K562 (cell line): ENCODE results near the gene ALPK1. TPM values are rescaled to one million over a fixed set of nuclear protein-coding genes. Genes with fewer than 3 reads are reported as not detected.

Experiments
- ATAC-seq: fragments of 200-7000 bp; cut with Tn5 transposase; 3 replicates; pipeline ENCODE4 v1.9.1; 2020; ENCODE audit warnings: moderate library complexity
- BruUV-seq: library from RNA; stranded (reverse); fragments of 400-500 nt; replicated peaks from 2 replicates; lab custom pipeline; 2021; lab: Mats Ljungman, UMichigan
- CTCF ChIA-PET: fragments of 300-600 bp; formaldehyde crosslinking; extraction: SDS; loops from one replicate; lab custom pipeline; 2021; ENCODE audit warnings: low intra/inter-chr PET ratio; lab: Yijun Ruan, JAX
- POLR2A ChIA-PET: fragments of 300-600, 350-650 bp; sonication (Branson Sonifier 250); formaldehyde crosslinking; extraction: SDS; loops from one replicate; lab custom pipeline; 2021; ENCODE audit warnings: antibody characterized with exemption, inconsistent platforms; lab: Yijun Ruan, JAX
- DNase-seq, 4 experiments: peaks; one replicate each; pipeline versions ENCODE4 v3.0.0 to v3.0.0-alpha.2; 2011 to 2018; ENCODE audit warnings: low spot score in 3 of 4, mixed read lengths in 3 of 4; ENCODE audit errors: extremely low read depth in 1 of 4
- FAIRE-seq: peaks from 2 replicates; lab custom pipeline; 2011; peaks lifted over from hg19 to GRCh38; lab: Jason Lieb, UNC
- H2AFZ ChIP-seq: 2 replicates; pipeline ENCODE4 v1.6.0; 2011; ENCODE audit warnings: low read depth, low read length, control low read depth, inconsistent platforms
- H3K27ac ChIP-seq: fragments of 200-600 bp; 3 replicates; pipeline ENCODE4 v1.8.0; 2011; ENCODE audit warnings: low read depth, mild to moderate bottlenecking, control low read depth, inconsistent platforms, low read length, moderate library complexity, mixed read lengths; ENCODE audit errors: extremely low read depth
- H3K27me3 ChIP-seq, 2 experiments: fragments of 300-600 bp in 1 of 2; 2 replicates in 1 of 2; 3 replicates in 1 of 2; pipeline versions ENCODE4 v1.6.0 to v1.8.0; 2011; ENCODE audit warnings: inconsistent platforms in 2 of 2, low read length in 2 of 2, mild to moderate bottlenecking in 1 of 2, mixed read lengths in 1 of 2, moderate library complexity in 1 of 2; ENCODE audit not compliant: control insufficient read depth in 2 of 2, insufficient read depth in 2 of 2
- H3K36me3 ChIP-seq: fragments of 300-600 bp; 3 replicates; pipeline ENCODE4 v1.8.0; 2011; ENCODE audit warnings: mild to moderate bottlenecking, low read length, inconsistent platforms; ENCODE audit not compliant: control insufficient read depth, insufficient read depth
- H3K4me1 ChIP-seq, 2 experiments: fragments of 200-600 bp in 1 of 2; replicated peaks in 1 of 2; 2 replicates in 1 of 2; 3 replicates in 1 of 2; pipeline versions ENCODE4 v1.5.1 to v1.8.0; 2011; ENCODE audit warnings: inconsistent platforms in 2 of 2, low read length in 2 of 2, mild to moderate bottlenecking in 1 of 2, mixed read lengths in 1 of 2, moderate library complexity in 1 of 2; ENCODE audit not compliant: control insufficient read depth in 2 of 2, insufficient read depth in 2 of 2
- H3K4me2 ChIP-seq: 2 replicates; pipeline ENCODE4 v1.6.1; 2011; ENCODE audit warnings: low read length, control low read depth, inconsistent platforms, mixed read lengths; ENCODE audit not compliant: insufficient read depth
- H3K4me3 ChIP-seq: fragments of 200-600 bp; sonication (generic), shearing (Covaris generic); 2 replicates; pipeline ENCODE4 v1.5.1; 2016; ENCODE audit warnings: control low read depth, inconsistent platforms
- H3K79me2 ChIP-seq: fragments of 200-600 bp; 3 replicates; pipeline ENCODE4 v1.8.0; 2011; ENCODE audit warnings: low read length, inconsistent platforms; ENCODE audit not compliant: control insufficient read depth, insufficient read depth
- H3K9ac ChIP-seq, 2 experiments: 2 replicates each; pipeline versions ENCODE4 v1.6.0 to v1.6.1; 2011; ENCODE audit warnings: low read depth in 2 of 2, low read length in 2 of 2, control low read depth in 1 of 2, inconsistent platforms in 1 of 2, mild to moderate bottlenecking in 1 of 2, mixed read lengths in 1 of 2; ENCODE audit not compliant: insufficient read depth in 1 of 2
- H3K9me1 ChIP-seq: one replicate; pipeline ENCODE4 v1.6.0; 2011; ENCODE audit warnings: inconsistent platforms, mild to moderate bottlenecking, low read length, moderate library complexity; ENCODE audit not compliant: control insufficient read depth, insufficient read depth
- H3K9me3 ChIP-seq: replicated peaks from 2 replicates; pipeline ENCODE4 v1.5.1; 2011; ENCODE audit warnings: low read depth, low read length, inconsistent platforms; ENCODE audit not compliant: control insufficient read depth, insufficient read depth
- H4K20me1 ChIP-seq: replicated peaks from 2 replicates; pipeline ENCODE4 v1.6.1; 2011; ENCODE audit warnings: low read length, inconsistent platforms, mixed read lengths; ENCODE audit not compliant: control insufficient read depth, insufficient read depth
- BCL6 ChIP-seq: fragments of 250-450 bp; sonication (Bioruptor Pico); IDR thresholded peaks from 2 replicates; pipeline ENCODE4 v1.4.0; 2020
- CREM ChIP-seq: IDR thresholded peaks from 2 replicates; pipeline ENCODE4 v1.6.1; 2014; ENCODE audit warnings: antibody characterized with exemption, low read depth
- FOSL1 ChIP-seq: fragments of 200-800 bp; sonication (Bioruptor generic); conservative IDR thresholded peaks from 2 replicates; pipeline ENCODE4 v1.6.1; 2016; ENCODE audit warnings: missing genetic modification characterization, missing compliant biosample characterization
- KAT7 ChIP-seq: sonication (generic); formaldehyde crosslinking; IDR thresholded peaks from 2 replicates; pipeline ENCODE4 v1.8.0; 2022; ENCODE audit warnings: missing genetic modification reagents, mild to moderate bottlenecking, borderline replicate concordance
- MGA ChIP-seq: fragments of 450-650 bp; IDR thresholded peaks from 2 replicates; pipeline ENCODE4 v1.6.1; 2016; ENCODE audit warnings: mild to moderate bottlenecking, moderate library complexity
- NR1H2 ChIP-seq: sonication (generic); formaldehyde crosslinking; IDR thresholded peaks from 2 replicates; pipeline ENCODE4 v1.4.0; 2020; ENCODE audit warnings: mild to moderate bottlenecking, missing genetic modification reagents
- PML ChIP-seq: IDR thresholded peaks from 2 replicates; pipeline ENCODE4 v1.6.1; 2012; ENCODE audit warnings: low read length, inconsistent platforms
- THRB ChIP-seq: fragments of 450-650 bp; formaldehyde crosslinking; conservative IDR thresholded peaks from 2 replicates; pipeline ENCODE4 v1.4.0; 2022; ENCODE audit warnings: mild to moderate bottlenecking, missing genetic modification characterization
- WGBS: fragments of 100-300 bp; shearing (Covaris generic); methylation state at CpG from one replicate; pipeline ENCODE4 v1.1.6; 2016; ENCODE audit warnings: low coverage, mixed read lengths; ENCODE audit not compliant: insufficient coverage; ENCODE audit errors: missing lambda C conversion rate; 5-methylcytosine and 5-hydroxymethylcytosine counted together
- in situ Hi-C: fragments of 300-500 bp; cut with MboI; formaldehyde crosslinking; loops from 4 replicates; pipeline ENCODE4 v1.15.0; 2018; ENCODE audit warnings: inconsistent platforms, mixed read lengths
- intact Hi-C: fragments of 100-400 bp; cut with micrococcal nuclease; formaldehyde crosslinking; loops from 2 replicates; pipeline ENCODE4 v1.14.2; 2022
- polyA plus RNA-seq, 8 experiments: library from polyadenylated mRNA; depleted of rRNA in 4 of 8; stranded (reverse) in 5 of 8; unstranded in 3 of 8; fragments of >200 nt; fragmentation: Nextera tagmentation in 2 of 8; fragmentation: Illumina TruSeq in 1 of 8; extraction: Ambion mirVana in 2 of 8; extraction: Trizol in 1 of 8; gene quantifications; 2 replicates each; pipeline versions ENCODE4 v1.2.1 to v1.2.3, GENCODE V29; 2011 to 2014; ENCODE audit warnings: inconsistent platforms in 1 of 8, missing spikeins in 1 of 8
- total RNA-seq, 7 experiments: library from RNA; depleted of rRNA in 6 of 7; stranded (reverse); fragments of >200 nt in 6 of 7; fragmentation: Illumina TruSeq in 2 of 7; extraction: Trizol in 2 of 7; gene quantifications; 2 replicates each; pipeline versions ENCODE4 v1.2.1 to v1.2.3, GENCODE V29; 2011 to 2021; ENCODE audit warnings: low replicate concordance in 1 of 7

ALPK1 gene
- total and polyA plus RNA-seq, 9 of the 15 experiments (the other 6 are each of a cell fraction or from before 2014, with no cell fraction given): 2.3 to 6.9 (median 4.6) TPM

- intact Hi-C loops (no loop called here), in situ Hi-C loops (no loop called here)
- Histone ChIP-seq H3K27me3 (peaks cover 7 to 48% of the 10 kb centered on the region in 2 experiments; a peak in 4 of 5 replicates), H3K9me1 (no peaks in the 10 kb centered on the region), H2AFZ (no peak overlapping the region), H3K79me2 (no peaks in the 10 kb centered on the region), H3K9ac (no peak overlapping the region), H3K4me1 (no peaks in the 10 kb centered on the region), H3K27ac (no peak overlapping the region), H3K4me3 (no peak overlapping the region), H4K20me1 (no peaks in the 10 kb centered on the region), H3K36me3 (no peaks in the 10 kb centered on the region), H3K4me2 (no peak overlapping the region), H3K9me3 (no peaks in the 10 kb centered on the region)
- ChIA-PET CTCF (no interaction called here), POLR2A (no interaction called here)
- no peak for DNase-seq
- 8% methylated on average over 16 of the region's 16 CpGs for WGBS
- ATAC-seq: peak; percentile 22; the same call in 2 of the 3 replicates
- FAIRE-seq: no peak
- BruUV-seq: no TSS peak
- no peak for TF ChIP-seq BCL6 (CRISPR knock-in tag)
- no peak for TF ChIP-seq CREM
- TF ChIP-seq FOSL1: no peak
- TF ChIP-seq KAT7: no peak
- no peak for TF ChIP-seq THRB (CRISPR knock-in tag)
- TF ChIP-seq PML: no peak
- no peak for TF ChIP-seq NR1H2
- no peak for TF ChIP-seq MGA
Observed at GRCh38 chr4:112358952-112359749, 62.0 kb downstream of the ALPK1 start.
